IMR-90 (cell line): ENCODE results near the gene RNASEH2B. TPM values are rescaled to one million over a fixed set of nuclear protein-coding genes. Genes with fewer than 3 reads are reported as not detected.
A peak's percentile ranks its signal among the peaks of the same experiment; 100 is the strongest.

Source experiments
- ATAC-seq: fragments of 200-7000 bp; cut with Tn5 transposase; 2 replicates; pipeline ENCODE4 v1.9.1; 2020; ENCODE audit warnings: low read depth, mild to moderate bottlenecking, moderate library complexity
- BruUV-seq: library from RNA; stranded (reverse); fragments of 400-500 nt; replicated peaks from 2 replicates; lab custom pipeline; 2021; lab: Mats Ljungman, UMichigan
- CTCF ChIA-PET: fragments of 300-600 bp; formaldehyde crosslinking; extraction: SDS; loops from one replicate; lab custom pipeline; 2021; ENCODE audit warnings: antibody characterized with exemption; lab: Yijun Ruan, JAX
- POLR2A ChIA-PET: fragments of 300-600 bp; sonication (Branson Sonifier 250); formaldehyde crosslinking; loops from one replicate; lab custom pipeline; 2022; ENCODE audit warnings: antibody characterized with exemption; ENCODE audit not compliant: unreplicated experiment; lab: Charles Lee
- DNase-seq: peaks from one replicate; pipeline ENCODE4 v3.0.0; 2013
- H2AFZ ChIP-seq: replicated peaks from 2 replicates; pipeline ENCODE3; 2013; ENCODE audit warnings: low read length, mild to moderate bottlenecking; ENCODE audit not compliant: poor library complexity
- H2AK5ac ChIP-seq: 2 replicates; pipeline ENCODE4 v1.6.1; 2013; ENCODE audit warnings: low read depth, low read length, inconsistent platforms
- H2AK9ac ChIP-seq: replicated peaks from 2 replicates; pipeline ENCODE3; 2013; ENCODE audit warnings: mild to moderate bottlenecking, low read depth, low read length, moderate library complexity; ENCODE audit not compliant: poor library complexity
- H2BK120ac ChIP-seq: 2 replicates; pipeline ENCODE4 v1.6.1; 2013; ENCODE audit warnings: low read depth, low read length, inconsistent platforms
- H2BK15ac ChIP-seq: 3 replicates; pipeline ENCODE4 v1.6.1; 2013; ENCODE audit warnings: low read depth, low read length, inconsistent platforms
- H2BK20ac ChIP-seq: 2 replicates; pipeline ENCODE4 v1.6.1; 2013; ENCODE audit warnings: low read depth, mild to moderate bottlenecking, inconsistent platforms, low read length, moderate library complexity
- H2BK5ac ChIP-seq: 2 replicates; pipeline ENCODE4 v1.6.1; 2013; ENCODE audit warnings: mild to moderate bottlenecking, low read depth, low read length, inconsistent platforms; ENCODE audit not compliant: poor library complexity, severe bottlenecking
- H3K14ac ChIP-seq: replicated peaks from 2 replicates; pipeline ENCODE4 v1.6.1; 2013; ENCODE audit warnings: low read depth, low read length, inconsistent platforms
- H3K18ac ChIP-seq: 2 replicates; pipeline ENCODE4 v1.6.1; 2013; ENCODE audit warnings: low read depth, low read length, control low read depth
- H3K23ac ChIP-seq: 2 replicates; pipeline ENCODE4 v1.6.1; 2013; ENCODE audit warnings: low read depth, low read length, inconsistent platforms
- H3K27ac ChIP-seq: 2 replicates; pipeline ENCODE4 v1.5.1; 2013; ENCODE audit warnings: mild to moderate bottlenecking, control low read depth, low read length; ENCODE audit not compliant: insufficient read depth
- H3K27me3 ChIP-seq: 2 replicates; pipeline ENCODE4 v1.6.1; 2013; ENCODE audit warnings: low read length; ENCODE audit not compliant: control insufficient read depth, insufficient read depth
- H3K36me3 ChIP-seq: 2 replicates; pipeline ENCODE4 v1.6.1; 2013; ENCODE audit warnings: low read length, mixed read lengths; ENCODE audit not compliant: control insufficient read depth, insufficient read depth
- H3K4ac ChIP-seq: 2 replicates; pipeline ENCODE4 v1.6.1; 2013; ENCODE audit warnings: low read depth, low read length, inconsistent platforms
- H3K4me1 ChIP-seq: 2 replicates; pipeline ENCODE4 v1.6.1; 2013; ENCODE audit warnings: low read length, mixed read lengths; ENCODE audit not compliant: control insufficient read depth, insufficient read depth
- H3K4me2 ChIP-seq: 2 replicates; pipeline ENCODE4 v1.6.1; 2013; ENCODE audit warnings: low read depth, mild to moderate bottlenecking, control low read depth, low read length, moderate library complexity
- H3K4me3 ChIP-seq: 2 replicates; pipeline ENCODE4 v1.5.1; 2013; ENCODE audit warnings: low read depth, mild to moderate bottlenecking, control low read depth, low read length, moderate library complexity; ENCODE audit not compliant: insufficient read depth
- H3K56ac ChIP-seq: 2 replicates; pipeline ENCODE4 v1.6.1; 2013; ENCODE audit warnings: low read length, inconsistent platforms; ENCODE audit not compliant: insufficient read depth; ENCODE audit errors: extremely low read depth
- H3K79me1 ChIP-seq, 2 experiments: 2 replicates each; pipeline ENCODE4 v1.6.1; 2013; ENCODE audit warnings: low read length in 2 of 2, inconsistent platforms in 1 of 2, low read depth in 1 of 2
- H3K9ac ChIP-seq: 2 replicates; pipeline ENCODE4 v1.6.1; 2013; ENCODE audit warnings: low read depth, low read length, control low read depth
- H3K9me1 ChIP-seq: 2 replicates; pipeline ENCODE4 v1.6.1; 2013; ENCODE audit warnings: low read length, inconsistent platforms; ENCODE audit not compliant: insufficient read depth
- H3K9me3 ChIP-seq: 2 replicates; pipeline ENCODE4 v1.6.1; 2013; ENCODE audit warnings: low read length; ENCODE audit not compliant: control insufficient read depth, insufficient read depth
- H4K20me1 ChIP-seq: 2 replicates; pipeline ENCODE4 v1.6.1; 2013; ENCODE audit warnings: low read length, inconsistent platforms; ENCODE audit not compliant: insufficient read depth
- H4K5ac ChIP-seq: 2 replicates; pipeline ENCODE4 v1.6.1; 2013; ENCODE audit warnings: mild to moderate bottlenecking, low read depth, low read length, control low read depth
- H4K8ac ChIP-seq, 2 experiments: 2 replicates each; pipeline ENCODE4 v1.6.1; 2013; ENCODE audit warnings: low read depth in 2 of 2, low read length in 2 of 2, control low read depth in 1 of 2, inconsistent platforms in 1 of 2
- H4K91ac ChIP-seq: 2 replicates; pipeline ENCODE4 v1.6.1; 2013; ENCODE audit warnings: low read depth, low read length, inconsistent platforms; ENCODE audit not compliant: insufficient read depth
- MAFK ChIP-seq: IDR thresholded peaks from 2 replicates; pipeline ENCODE4 v1.6.1; 2012; ENCODE audit warnings: low read depth, low read length, improper control_type of control experiment
- SMC3 ChIP-seq: fragments of 150-350 bp; IDR thresholded peaks from 2 replicates; pipeline ENCODE4 v1.6.1; 2016; ENCODE audit warnings: low read depth, mild to moderate bottlenecking, antibody characterized with exemption, low read length, moderate library complexity
- dilution Hi-C: fragments of 300-500 bp; cut with HindIII; formaldehyde crosslinking; loops from one replicate; pipeline ENCODE4 v1.14.3; 2018; ENCODE audit warnings: low sequenced_read_pairs; ENCODE audit not compliant: unreplicated experiment
- in situ Hi-C: fragments of 300-500 bp; cut with MboI; formaldehyde crosslinking; loops from 3 replicates; pipeline ENCODE4 v1.14.3; 2019; ENCODE audit warnings: low sequenced_read_pairs, inconsistent platforms, mixed read lengths
- intact Hi-C: fragments of 100-400 bp; cut with micrococcal nuclease; formaldehyde crosslinking; loops from 2 replicates; pipeline ENCODE4 v1.10.0; 2022
- polyA plus RNA-seq, 3 experiments: library from polyadenylated mRNA; depleted of rRNA; stranded (reverse); fragments of >200 nt; gene quantifications; 2 replicates each; pipeline ENCODE4 v1.2.3, GENCODE V29; 2012; ENCODE audit warnings: low replicate concordance in 1 of 3
- total RNA-seq: library from RNA; depleted of rRNA; stranded (reverse); fragments of >200 nt; gene quantifications from 2 replicates; pipeline ENCODE4 v1.2.3, GENCODE V29; 2012

The RNASEH2B gene
- total and polyA plus RNA-seq, 2 of the 4 experiments (the other 2 are of a cell fraction) = 11.2 to 14.2 TPM

DNA sequence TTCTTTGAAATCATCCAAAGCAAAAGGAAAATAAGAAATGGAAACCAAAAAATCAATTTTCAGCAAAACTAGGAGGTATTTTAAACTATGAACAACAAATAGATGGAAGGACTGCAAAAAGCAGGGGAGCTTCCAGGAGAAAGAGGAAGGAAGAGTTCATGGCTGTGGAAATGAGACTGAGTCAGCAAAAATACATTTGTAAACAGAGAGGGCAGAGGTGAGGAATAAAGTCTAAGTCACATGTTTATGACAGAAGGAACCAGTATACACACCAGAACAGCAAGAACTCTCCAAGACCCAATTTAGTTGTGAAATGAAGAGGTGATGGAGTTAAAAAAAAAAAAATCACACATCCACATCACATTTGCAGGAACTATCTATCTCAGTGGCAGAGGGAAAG lies 69.6 kb downstream of the RNASEH2B start:
- Histone ChIP-seq H4K20me1 (no peaks in the 10 kb centered on the region), H4K8ac (no peak overlapping the region), H3K4me1 (no peaks in the 10 kb centered on the region), H4K5ac (no peak overlapping the region), H2BK120ac (no peak overlapping the region), H2AK5ac (no peak overlapping the region), H3K4ac (no peak overlapping the region), H2BK20ac (no peak overlapping the region), H3K27me3 (no peaks in the 10 kb centered on the region), H3K36me3 (no peaks in the 10 kb centered on the region), H3K4me2 (no peak overlapping the region), H3K9me3 (no peaks in the 10 kb centered on the region), H3K56ac (no peak overlapping the region), H2BK15ac (no peak overlapping the region), H2AFZ (no peak overlapping the region), H4K91ac (no peak overlapping the region), H3K23ac (no peak overlapping the region), H3K14ac (no peak overlapping the region), H2AK9ac (no peak overlapping the region), H2BK5ac (no peak overlapping the region), H3K9ac (no peak overlapping the region), H3K18ac (no peak overlapping the region), H3K27ac (no peak overlapping the region), H3K9me1 (no peaks in the 10 kb centered on the region), H3K79me1 (no peaks in the 10 kb centered on the region), H3K4me3 (no peak overlapping the region)
- ATAC-seq = peak; percentile 40
- CTCF ChIA-PET = interaction anchor here (0.7 kb wide), 1 partner anchor 894 kb away, joined by 3 read pairs; no protein-coding TSS in a partner anchor
- intact Hi-C loops = no loop called here
- dilution Hi-C loops = no loop called here
- POLR2A ChIA-PET = no interaction called here
- DNase-seq = no peak
- BruUV-seq = no TSS peak
- TF ChIP-seq SMC3 (no peak), MAFK (peak; percentile 85)
- in situ Hi-C loops = no loop called here
